NCI-H128 (cell line): ENCODE measurements around the gene SORCS2.

Experiments used
- DNase-seq: peaks from one replicate; lab custom pipeline; 2025; ENCODE audit not compliant: unreplicated experiment; lab: John Stamatoyannopoulos, UW

Gene SORCS2

GRCh38 chr4:7535619-7536018 lies 343.3 kb downstream of the SORCS2 start:
- DNase-seq: no peak

GRCh38 chr4:7536876-7537275 lies 344.5 kb downstream of the SORCS2 start:
- no peak for DNase-seq

- DNase-seq: no peak
These were observed 345.6 kb downstream of the SORCS2 start for GRCh38 chr4:7537853-7538400.

GRCh38 chr4:7538518-7538917 lies 346.2 kb downstream of the SORCS2 start:
- no peak for DNase-seq

GRCh38 chr4:7539186-7539585 lies 346.8 kb downstream of the SORCS2 start:
- no peak for DNase-seq

- DNase-seq: no peak
These were observed 347.3 kb downstream of the SORCS2 start for GRCh38 chr4:7539659-7540058.

GRCh38 chr4:7540206-7540605 lies 347.9 kb downstream of the SORCS2 start:
- no peak for DNase-seq

GRCh38 chr4:7540654-7541413 lies 348.5 kb downstream of the SORCS2 start:
- no peak for DNase-seq

GRCh38 chr4:7541414-7541810 lies 349.1 kb downstream of the SORCS2 start:
- DNase-seq: no peak

GRCh38 chr4:7542781-7543180 lies 350.4 kb downstream of the SORCS2 start:
- DNase-seq: no peak

GRCh38 chr4:7546152-7546808 lies 353.9 kb downstream of the SORCS2 start:
- DNase-seq: no peak

- no peak for DNase-seq
These were observed 354.6 kb downstream of the SORCS2 start for GRCh38 chr4:7546809-7547367.

- no peak for DNase-seq
These were observed 355.2 kb downstream of the SORCS2 start for GRCh38 chr4:7547368-7548040.

- DNase-seq: no peak
These were observed 357.5 kb downstream of the SORCS2 start for GRCh38 chr4:7549866-7550265.

- DNase-seq: no peak
These were observed 360.1 kb downstream of the SORCS2 start for GRCh38 chr4:7552466-7552865.

GRCh38 chr4:7553280-7553679 lies 360.9 kb downstream of the SORCS2 start:
- no peak for DNase-seq

- no peak for DNase-seq
These were observed 362.6 kb downstream of the SORCS2 start for GRCh38 chr4:7554905-7555304.

GRCh38 chr4:7556558-7556957 lies 364.2 kb downstream of the SORCS2 start:
- no peak for DNase-seq

GRCh38 chr4:7557456-7557855 lies 365.1 kb downstream of the SORCS2 start:
- DNase-seq: no peak

- DNase-seq: no peak
These were observed 366.1 kb downstream of the SORCS2 start for GRCh38 chr4:7558436-7558835.

- DNase-seq: no peak
These were observed 367.0 kb downstream of the SORCS2 start for GRCh38 chr4:7559316-7559715.
